ENCODE measurements around the gene CAV3. TPM values are rescaled to one million over a fixed set of nuclear protein-coding genes. Genes with fewer than 3 reads are reported as not detected.

CAV3 gene
- total and polyA plus RNA-seq, 9 donors, result 0.15 to 0.23 TPM; not detected in 7

DNA sequence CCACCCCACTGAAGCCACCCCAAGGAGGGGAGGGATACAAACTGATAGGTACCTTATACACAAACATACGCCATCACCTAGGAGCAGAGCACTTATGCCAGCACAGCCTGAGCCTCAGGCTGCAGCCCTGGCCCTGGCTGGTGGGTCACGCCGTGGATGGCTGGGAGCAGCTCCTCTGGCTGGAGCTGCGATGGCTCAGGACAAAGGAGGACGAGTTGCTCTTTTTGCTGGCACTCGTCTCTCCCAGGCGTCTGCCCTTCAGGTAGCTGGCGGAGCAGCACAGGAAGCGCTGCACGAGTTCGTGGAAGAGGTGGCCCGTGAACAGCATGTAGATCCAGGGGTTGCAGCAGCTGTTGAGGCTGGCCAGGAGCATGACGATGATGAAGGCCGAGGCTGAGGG, 19.2 kb downstream of the CAV3 start:
- Histone ChIP-seq H3K4me3 (no peak overlapping the region), H3K27ac (no peak overlapping the region), H3K27me3 (no peaks in the 10 kb centered on the region), H3K4me1 (ENCODE audit: insufficient read depth) (no peaks in the 10 kb centered on the region), H3K36me3 (no peaks in the 10 kb centered on the region), H3K9me3 (no peaks in the 10 kb centered on the region)
- no peak for DNase-seq
- TF ChIP-seq CTCF (IDR thresholded peaks at IDR 0.05), result no peak
- TF ChIP-seq POLR2A (IDR thresholded peaks at IDR 0.05), result no peak
- TF ChIP-seq EP300 (IDR thresholded peaks at IDR 0.05), result no peak
- intact Hi-C loops (cut with DNase I), result no loop called here
- WGBS, 3 donors, result 91 to 96% (median 93%) methylated on average over 14 of the region's 14 CpGs

DNA sequence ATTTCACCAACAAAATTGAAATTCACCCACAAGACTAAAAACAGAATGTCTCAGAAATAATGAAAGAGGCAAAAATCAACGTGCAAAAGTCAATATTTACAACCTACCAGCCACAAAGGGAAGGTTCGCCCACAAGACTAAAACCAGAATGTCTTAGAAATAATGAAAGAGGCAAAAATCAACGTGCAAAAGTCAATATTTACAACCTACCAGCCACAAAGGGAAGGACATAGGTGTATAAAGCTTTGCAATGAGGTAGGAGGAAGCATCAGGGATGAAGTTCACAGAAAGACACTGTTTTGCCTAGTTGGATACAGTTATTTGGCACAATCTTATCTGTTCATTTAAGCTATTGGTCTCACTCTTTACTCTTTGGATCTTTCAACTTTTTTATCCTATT, 21.5 kb downstream of the CAV3 start:
- Histone ChIP-seq H3K4me1 (ENCODE audit: insufficient read depth) (no peaks in the 10 kb centered on the region), H3K36me3 (no peaks in the 10 kb centered on the region)

DNA sequence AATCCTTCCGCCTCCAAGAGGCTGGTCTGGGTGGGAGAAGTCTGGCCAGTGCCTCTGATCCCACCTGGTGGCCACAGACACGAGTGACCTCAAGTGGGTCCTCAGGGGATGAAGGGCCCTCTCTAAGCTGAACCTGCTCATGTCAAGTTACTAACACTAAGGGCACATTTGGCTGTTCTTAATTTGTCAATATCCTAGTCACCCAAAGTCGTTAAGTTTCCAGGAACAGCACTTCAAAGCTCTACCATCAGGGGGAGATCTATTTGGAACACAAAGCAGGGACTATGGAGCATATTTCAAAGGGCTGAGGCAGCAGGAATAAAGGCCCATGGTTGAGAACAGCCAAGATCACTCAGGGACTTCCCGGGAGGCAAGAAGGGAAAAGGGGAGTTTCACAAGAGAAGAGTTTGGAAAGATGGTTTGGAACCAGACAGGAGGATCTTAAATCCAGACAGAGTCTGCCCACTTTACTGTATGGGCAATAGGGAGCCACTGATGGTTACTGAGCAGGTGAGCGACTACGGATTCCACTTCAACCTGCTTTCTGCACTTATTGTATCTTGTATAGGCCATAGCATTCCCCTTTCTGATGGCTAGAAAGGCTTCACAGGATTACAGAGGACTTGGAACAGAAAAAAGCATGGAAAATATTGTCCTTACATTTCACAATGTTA, 22.1 kb downstream of the CAV3 start:
- no peak overlapping the region for H3K27ac ChIP-seq
- 74 to 76% (median 75%) methylated on average over 6 of the region's 6 CpGs for WGBS, 3 donors
- no peak overlapping the region for H3K4me3 ChIP-seq
- no peaks in the 10 kb centered on the region for H3K36me3 ChIP-seq
- no peaks in the 10 kb centered on the region for H3K27me3 ChIP-seq
- no peak for DNase-seq
- H3K4me1 ChIP-seq (ENCODE audit: insufficient read depth), result no peaks in the 10 kb centered on the region
- intact Hi-C loops (cut with DNase I), result no loop called here
- H3K9me3 ChIP-seq, result no peaks in the 10 kb centered on the region
- TF ChIP-seq CTCF (IDR thresholded peaks at IDR 0.05) (no peak), EP300 (IDR thresholded peaks at IDR 0.05) (no peak), POLR2A (IDR thresholded peaks at IDR 0.05) (no peak)

More for the DNA sequence above, 21.5 kb downstream of the CAV3 start:
- no peaks in the 10 kb centered on the region for H3K27me3 ChIP-seq
- no peak overlapping the region for H3K4me3 ChIP-seq
- DNase-seq, result no peak
- no peaks in the 10 kb centered on the region for H3K9me3 ChIP-seq
- TF ChIP-seq POLR2A (IDR thresholded peaks at IDR 0.05) (no peak), CTCF (IDR thresholded peaks at IDR 0.05) (no peak), EP300 (IDR thresholded peaks at IDR 0.05) (no peak)
- H3K27ac ChIP-seq, result no peak overlapping the region
- 46 to 60% (median 47%) methylated on average over 3 of the region's 3 CpGs for WGBS, 3 donors
- intact Hi-C loops (cut with DNase I), result no loop called here

DNA sequence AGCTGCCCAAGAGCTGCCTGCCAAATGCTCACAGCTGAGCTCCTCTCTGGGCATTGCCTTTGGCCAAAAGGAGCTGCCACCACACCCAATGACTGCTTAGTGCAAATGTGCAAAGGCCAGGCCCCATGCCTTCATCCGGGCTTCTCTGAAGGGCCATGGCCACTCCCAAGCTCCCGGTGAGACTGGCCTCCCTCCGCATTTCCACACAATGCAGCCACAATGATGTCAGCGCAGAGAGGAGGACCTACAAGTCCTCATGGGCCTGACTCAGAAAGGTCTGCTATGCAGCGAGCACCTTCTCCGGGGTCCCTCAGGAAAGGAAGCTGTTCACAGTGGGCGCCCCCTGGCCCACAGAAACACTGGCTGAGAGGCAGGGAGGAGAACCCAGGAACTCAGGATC, 23.1 kb downstream of the CAV3 start:
- no peaks in the 10 kb centered on the region for H3K27me3 ChIP-seq
- H3K4me1 ChIP-seq (ENCODE audit: insufficient read depth), result no peaks in the 10 kb centered on the region
- WGBS, 3 donors, result 76 to 89% (median 86%) methylated on average over 7 of the region's 7 CpGs
- no peak overlapping the region for H3K4me3 ChIP-seq
- no peak for DNase-seq
- TF ChIP-seq EP300 (IDR thresholded peaks at IDR 0.05), result no peak
- no peak for TF ChIP-seq CTCF (IDR thresholded peaks at IDR 0.05)
- TF ChIP-seq POLR2A (IDR thresholded peaks at IDR 0.05), result no peak
- intact Hi-C loops (cut with DNase I), result no loop called here
- no peak overlapping the region for H3K27ac ChIP-seq
- H3K9me3 ChIP-seq, result no peaks in the 10 kb centered on the region
- H3K36me3 ChIP-seq, result no peaks in the 10 kb centered on the region

Measured in ovary (tissue), 9 donors.